A673 (cell line): ENCODE results near the gene ADCY5.

ENCODE experiments used
- EZH2 ChIP-seq: fragments of 200-600 bp; sonication (generic); IDR thresholded peaks from 2 replicates; pipeline ENCODE4 v1.6.1; 2017; ENCODE audit warnings: borderline replicate concordance, low read depth, mild to moderate bottlenecking, mixed read lengths, antibody characterized with exemption, low read length; ENCODE audit not compliant: poor library complexity, severe bottlenecking
- TF ChIP-seq, protein P1 (sequence below): fragments of 300-800, 200-600 bp; sonication (generic); conservative IDR thresholded peaks from 2 replicates; pipeline ENCODE4 v1.5.1; 2017; ENCODE audit warnings: low read depth, mild to moderate bottlenecking, antibody characterized with exemption, low read length, moderate library complexity, mixed read lengths

DNA sequence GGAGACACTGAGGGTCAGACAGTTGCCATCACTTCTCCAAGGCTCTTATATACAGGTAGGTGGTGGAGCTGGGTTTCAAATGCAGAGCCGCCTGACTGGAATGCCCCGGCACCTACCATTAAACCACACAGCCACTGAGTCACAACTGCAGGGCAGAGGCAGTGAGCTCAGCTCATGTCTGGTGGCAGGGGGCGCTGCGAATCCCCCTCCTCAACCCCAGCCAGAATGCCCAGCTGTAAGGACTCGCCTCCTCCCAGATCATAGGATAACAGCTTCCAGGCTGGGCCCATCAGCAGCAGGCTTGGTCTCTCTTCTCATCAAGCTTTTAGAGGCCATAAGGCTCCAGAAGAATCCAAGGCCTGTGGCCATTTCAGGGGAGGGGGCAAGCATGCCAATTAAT, 26.4 kb downstream of the ADCY5 start:
- TF ChIP-seq, protein P1, sequence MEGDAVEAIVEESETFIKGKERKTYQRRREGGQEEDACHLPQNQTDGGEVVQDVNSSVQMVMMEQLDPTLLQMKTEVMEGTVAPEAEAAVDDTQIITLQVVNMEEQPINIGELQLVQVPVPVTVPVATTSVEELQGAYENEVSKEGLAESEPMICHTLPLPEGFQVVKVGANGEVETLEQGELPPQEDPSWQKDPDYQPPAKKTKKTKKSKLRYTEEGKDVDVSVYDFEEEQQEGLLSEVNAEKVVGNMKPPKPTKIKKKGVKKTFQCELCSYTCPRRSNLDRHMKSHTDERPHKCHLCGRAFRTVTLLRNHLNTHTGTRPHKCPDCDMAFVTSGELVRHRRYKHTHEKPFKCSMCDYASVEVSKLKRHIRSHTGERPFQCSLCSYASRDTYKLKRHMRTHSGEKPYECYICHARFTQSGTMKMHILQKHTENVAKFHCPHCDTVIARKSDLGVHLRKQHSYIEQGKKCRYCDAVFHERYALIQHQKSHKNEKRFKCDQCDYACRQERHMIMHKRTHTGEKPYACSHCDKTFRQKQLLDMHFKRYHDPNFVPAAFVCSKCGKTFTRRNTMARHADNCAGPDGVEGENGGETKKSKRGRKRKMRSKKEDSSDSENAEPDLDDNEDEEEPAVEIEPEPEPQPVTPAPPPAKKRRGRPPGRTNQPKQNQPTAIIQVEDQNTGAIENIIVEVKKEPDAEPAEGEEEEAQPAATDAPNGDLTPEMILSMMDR, result no peak
- no peak for TF ChIP-seq EZH2
